ENCODE measurements around the gene SLX1A.

GRCh38 chr16:30187971-30188561 is 5.6 kb upstream of the SLX1A start:
- TF ChIP-seq POLR2A (IDR thresholded peaks at IDR 0.05): no peak
- TF ChIP-seq, protein P1, sequence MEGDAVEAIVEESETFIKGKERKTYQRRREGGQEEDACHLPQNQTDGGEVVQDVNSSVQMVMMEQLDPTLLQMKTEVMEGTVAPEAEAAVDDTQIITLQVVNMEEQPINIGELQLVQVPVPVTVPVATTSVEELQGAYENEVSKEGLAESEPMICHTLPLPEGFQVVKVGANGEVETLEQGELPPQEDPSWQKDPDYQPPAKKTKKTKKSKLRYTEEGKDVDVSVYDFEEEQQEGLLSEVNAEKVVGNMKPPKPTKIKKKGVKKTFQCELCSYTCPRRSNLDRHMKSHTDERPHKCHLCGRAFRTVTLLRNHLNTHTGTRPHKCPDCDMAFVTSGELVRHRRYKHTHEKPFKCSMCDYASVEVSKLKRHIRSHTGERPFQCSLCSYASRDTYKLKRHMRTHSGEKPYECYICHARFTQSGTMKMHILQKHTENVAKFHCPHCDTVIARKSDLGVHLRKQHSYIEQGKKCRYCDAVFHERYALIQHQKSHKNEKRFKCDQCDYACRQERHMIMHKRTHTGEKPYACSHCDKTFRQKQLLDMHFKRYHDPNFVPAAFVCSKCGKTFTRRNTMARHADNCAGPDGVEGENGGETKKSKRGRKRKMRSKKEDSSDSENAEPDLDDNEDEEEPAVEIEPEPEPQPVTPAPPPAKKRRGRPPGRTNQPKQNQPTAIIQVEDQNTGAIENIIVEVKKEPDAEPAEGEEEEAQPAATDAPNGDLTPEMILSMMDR (IDR thresholded peaks at IDR 0.05): no peak

Data from thyroid gland (tissue), 4 donors.